Right lobe of liver (tissue), 6 donors: Measurements from ENCODE around the gene LY6G5C. TPM values are rescaled to one million over a fixed set of nuclear protein-coding genes. Genes with fewer than 3 reads are reported as not detected.

Experiments
- ATAC-seq, 4 donors: fragments of 200-7000 bp; cut with Tn5 transposase; one replicate each; pipeline ENCODE4 v1.9.1; 2020; ENCODE audit warnings: mild to moderate bottlenecking in 4 of 4, moderate library complexity in 4 of 4
- DNase-seq, 3 donors: peaks; one replicate each; pipeline ENCODE4 v3.0.0-alpha.2; 2020
- H3K27ac ChIP-seq, 3 donors: fragments of 200-600 bp; one replicate each; pipeline ENCODE4 v1.8.0; 2022
- H3K27me3 ChIP-seq, 2 donors: fragments of 200-600 bp; one replicate each; pipeline ENCODE4 v1.8.0; 2022
- H3K36me3 ChIP-seq, 4 donors: fragments of 200-600 bp; sonication (generic) in 1 of 4; one replicate each; pipeline versions ENCODE4 v1.5.1 to v1.8.0; 2017 to 2022; ENCODE audit warnings: control low read depth in 1 of 4
- H3K4me1 ChIP-seq, 4 donors: fragments of 200-600 bp; sonication (generic) in 1 of 4; one replicate each; pipeline versions ENCODE4 v1.5.1 to v1.8.0; 2017 to 2022; ENCODE audit warnings: control low read depth in 1 of 4
- H3K4me3 ChIP-seq, 3 donors: fragments of 200-600 bp; one replicate each; pipeline ENCODE4 v1.8.0; 2022
- H3K9me3 ChIP-seq, 4 donors: fragments of 200-600 bp; sonication (generic) in 1 of 4; one replicate each; pipeline versions ENCODE4 v1.5.1 to v1.8.0; 2017 to 2022; ENCODE audit warnings: control low read depth in 1 of 4
- CTCF ChIP-seq, 4 donors: fragments of 200-600 bp in 3 of 4; fragments of 450-650 bp in 1 of 4; IDR thresholded peaks; one replicate each; pipeline versions ENCODE4 v1.5.1 to v1.8.0; 2016 to 2022; ENCODE audit warnings: antibody characterized with exemption in 4 of 4, mild to moderate bottlenecking in 2 of 4
- POLR2A ChIP-seq: fragments of 450-650 bp; IDR thresholded peaks from one replicate; pipeline ENCODE4 v1.6.1; 2017; ENCODE audit warnings: antibody characterized with exemption, mild to moderate bottlenecking
- WGBS: methylation state at CpG from one replicate; pipeline ENCODE4 v1.1.6; 2018; ENCODE audit warnings: low coverage, low lambda C conversion rate; ENCODE audit not compliant: insufficient coverage; ENCODE audit errors: missing lambda C conversion rate; 5-methylcytosine and 5-hydroxymethylcytosine counted together
- intact Hi-C, 2 donors: fragments of 100-400 bp; cut with DNase I; formaldehyde crosslinking; loops; one replicate each; pipeline versions ENCODE4 v1.11.2 to v1.14.1; 2022
- total RNA-seq, 6 experiments: library from RNA; depleted of rRNA in 2 of 6; stranded (reverse); fragments of >200 nt in 2 of 6; fragmentation: NEBNext Ultra II Directional in 3 of 6; extraction: Animal tissue kit (Norgen Biotek cat#: 25700) in 3 of 6; gene quantifications; one replicate each; pipeline versions ENCODE4 v1.1.0 to v1.2.4, GENCODE V29; 2016 to 2023
- donor health status: DM: no; HTN: yes; CAD: no.
- donor health status: DM: no; HTN: no; CAD: no.
- donor health status: DM: no; HTN: no; CAD: no.
- donor health status: DM: no; HTN: yes; CAD: no.
- donor health status: DM: no; HTN: yes; CAD: no.

The LY6G5C gene
- total RNA-seq, 6 experiments from 2014 or later: 0.68 to 1.6 (median 1.2) TPM

GRCh38 chr6:31717499-31718222 lies 36.8 kb upstream of the LY6G5C start:
- Histone ChIP-seq H3K4me3 (no peak overlapping the region), H3K27me3 (no peaks in the 10 kb centered on the region), H3K36me3 (no peaks in the 10 kb centered on the region), H3K4me1 (no peaks in the 10 kb centered on the region), H3K9me3 (no peaks in the 10 kb centered on the region), H3K27ac (no peak overlapping the region)
- ATAC-seq: peak; percentile 6 to 58 (median 36)
- TF ChIP-seq POLR2A (no peak), CTCF (IDR thresholded peaks at IDR 0.05) (peak in 2 of 4 donors; percentile 7 to 9)
- intact Hi-C loops: loop anchor here in 1 of 2 donors (10.0 kb wide), 1 partner anchor 47 kb away; the partner anchor contains the start of gene SAPCD1
- DNase-seq: no peak
- 70% methylated on average over 7 of the region's 10 CpGs for WGBS

GRCh38 chr6:31715022-31715958 lies 34.4 kb upstream of the LY6G5C start, which contains the start of gene LY6G6D:
Gene LY6G6D, plus strand, starts transcription at chr6:31715348. Its CDS starts 8 bp downstream, at chr6:31715356.
- no peaks in the 10 kb centered on the region for H3K27me3 ChIP-seq
- ATAC-seq (no peak), DNase-seq (no peak)
- WGBS: 72% methylated on average over 3 of the region's 16 CpGs
- no peak within 1 kb of the TSS for H3K27ac ChIP-seq
- TF ChIP-seq POLR2A (no peak), CTCF (IDR thresholded peaks at IDR 0.05) (no peak)
- no peaks in the 10 kb centered on the region for H3K4me1 ChIP-seq
- H3K36me3 ChIP-seq: no peaks in the 10 kb centered on the region
- no peaks in the 10 kb centered on the region for H3K9me3 ChIP-seq
- H3K4me3 ChIP-seq: no peak within 1 kb of the TSS
- intact Hi-C loops: loop anchor here in 1 of 2 donors (10.0 kb wide), 1 partner anchor 50 kb away; the partner anchor contains the start of gene SAPCD1

GRCh38 chr6:31713991-31714684 lies 33.3 kb upstream of the LY6G5C start:
- no peaks in the 10 kb centered on the region for H3K4me1 ChIP-seq
- H3K27ac ChIP-seq: no peak overlapping the region
- H3K9me3 ChIP-seq: no peaks in the 10 kb centered on the region
- no peak for DNase-seq
- ATAC-seq: no peak
- intact Hi-C loops: loop anchor here in 1 of 2 donors (10.0 kb wide), 1 partner anchor 51 kb away; the partner anchor contains the start of gene SAPCD1
- no peaks in the 10 kb centered on the region for H3K27me3 ChIP-seq
- H3K4me3 ChIP-seq: no peak overlapping the region
- 70% methylated on average over 4 of the region's 5 CpGs for WGBS
- H3K36me3 ChIP-seq: no peaks in the 10 kb centered on the region
- TF ChIP-seq CTCF (IDR thresholded peaks at IDR 0.05): no peak
- TF ChIP-seq POLR2A: no peak

- DNase-seq (no peak), ATAC-seq (no peak)
- intact Hi-C loops: loop anchor here in 1 of 2 donors (10.0 kb wide), 1 partner anchor 51 kb away; the partner anchor contains the start of gene SAPCD1
- 70% methylated on average over 3 of the region's 4 CpGs for WGBS
- no peaks in the 10 kb centered on the region for H3K27me3 ChIP-seq
- no peak for TF ChIP-seq CTCF (IDR thresholded peaks at IDR 0.05)
- H3K27ac ChIP-seq: no peak overlapping the region
- H3K9me3 ChIP-seq: no peaks in the 10 kb centered on the region
- H3K4me1 ChIP-seq: no peaks in the 10 kb centered on the region
- no peak overlapping the region for H3K4me3 ChIP-seq
- H3K36me3 ChIP-seq: no peaks in the 10 kb centered on the region
These were observed 32.6 kb upstream of the LY6G5C start for GRCh38 chr6:31713465-31713864.
